IMR-90 (cell line): ENCODE data around the gene ZNF599. TPM values are rescaled to one million over a fixed set of nuclear protein-coding genes. Genes with fewer than 3 reads are reported as not detected.

Experiments used
- ATAC-seq: fragments of 200-7000 bp; cut with Tn5 transposase; 2 replicates; pipeline ENCODE4 v1.9.1; 2020; ENCODE audit warnings: low read depth, mild to moderate bottlenecking, moderate library complexity
- BruUV-seq: library from RNA; stranded (reverse); fragments of 400-500 nt; replicated peaks from 2 replicates; lab custom pipeline; 2021; lab: Mats Ljungman, UMichigan
- CTCF ChIA-PET: fragments of 300-600 bp; formaldehyde crosslinking; extraction: SDS; loops from one replicate; lab custom pipeline; 2021; ENCODE audit warnings: antibody characterized with exemption; lab: Yijun Ruan, JAX
- POLR2A ChIA-PET: fragments of 300-600 bp; sonication (Branson Sonifier 250); formaldehyde crosslinking; loops from one replicate; lab custom pipeline; 2022; ENCODE audit warnings: antibody characterized with exemption; ENCODE audit not compliant: unreplicated experiment; lab: Charles Lee
- DNase-seq: peaks from one replicate; pipeline ENCODE4 v3.0.0; 2013
- H2AFZ ChIP-seq: replicated peaks from 2 replicates; pipeline ENCODE3; 2013; ENCODE audit warnings: low read length, mild to moderate bottlenecking; ENCODE audit not compliant: poor library complexity
- H2AK5ac ChIP-seq: 2 replicates; pipeline ENCODE4 v1.6.1; 2013; ENCODE audit warnings: low read depth, low read length, inconsistent platforms
- H2AK9ac ChIP-seq: replicated peaks from 2 replicates; pipeline ENCODE3; 2013; ENCODE audit warnings: mild to moderate bottlenecking, low read depth, low read length, moderate library complexity; ENCODE audit not compliant: poor library complexity
- H2BK120ac ChIP-seq: 2 replicates; pipeline ENCODE4 v1.6.1; 2013; ENCODE audit warnings: low read depth, low read length, inconsistent platforms
- H2BK15ac ChIP-seq: 3 replicates; pipeline ENCODE4 v1.6.1; 2013; ENCODE audit warnings: low read depth, low read length, inconsistent platforms
- H2BK20ac ChIP-seq: 2 replicates; pipeline ENCODE4 v1.6.1; 2013; ENCODE audit warnings: low read depth, mild to moderate bottlenecking, inconsistent platforms, low read length, moderate library complexity
- H2BK5ac ChIP-seq: 2 replicates; pipeline ENCODE4 v1.6.1; 2013; ENCODE audit warnings: mild to moderate bottlenecking, low read depth, low read length, inconsistent platforms; ENCODE audit not compliant: poor library complexity, severe bottlenecking
- H3K14ac ChIP-seq: replicated peaks from 2 replicates; pipeline ENCODE4 v1.6.1; 2013; ENCODE audit warnings: low read depth, low read length, inconsistent platforms
- H3K18ac ChIP-seq: 2 replicates; pipeline ENCODE4 v1.6.1; 2013; ENCODE audit warnings: low read depth, low read length, control low read depth
- H3K23ac ChIP-seq: 2 replicates; pipeline ENCODE4 v1.6.1; 2013; ENCODE audit warnings: low read depth, low read length, inconsistent platforms
- H3K27ac ChIP-seq: 2 replicates; pipeline ENCODE4 v1.5.1; 2013; ENCODE audit warnings: mild to moderate bottlenecking, control low read depth, low read length; ENCODE audit not compliant: insufficient read depth
- H3K27me3 ChIP-seq: 2 replicates; pipeline ENCODE4 v1.6.1; 2013; ENCODE audit warnings: low read length; ENCODE audit not compliant: control insufficient read depth, insufficient read depth
- H3K36me3 ChIP-seq: 2 replicates; pipeline ENCODE4 v1.6.1; 2013; ENCODE audit warnings: low read length, mixed read lengths; ENCODE audit not compliant: control insufficient read depth, insufficient read depth
- H3K4ac ChIP-seq: 2 replicates; pipeline ENCODE4 v1.6.1; 2013; ENCODE audit warnings: low read depth, low read length, inconsistent platforms
- H3K4me1 ChIP-seq: 2 replicates; pipeline ENCODE4 v1.6.1; 2013; ENCODE audit warnings: low read length, mixed read lengths; ENCODE audit not compliant: control insufficient read depth, insufficient read depth
- H3K4me2 ChIP-seq: 2 replicates; pipeline ENCODE4 v1.6.1; 2013; ENCODE audit warnings: low read depth, mild to moderate bottlenecking, control low read depth, low read length, moderate library complexity
- H3K4me3 ChIP-seq: 2 replicates; pipeline ENCODE4 v1.5.1; 2013; ENCODE audit warnings: low read depth, mild to moderate bottlenecking, control low read depth, low read length, moderate library complexity; ENCODE audit not compliant: insufficient read depth
- H3K56ac ChIP-seq: 2 replicates; pipeline ENCODE4 v1.6.1; 2013; ENCODE audit warnings: low read length, inconsistent platforms; ENCODE audit not compliant: insufficient read depth; ENCODE audit errors: extremely low read depth
- H3K79me1 ChIP-seq, 2 experiments: 2 replicates each; pipeline ENCODE4 v1.6.1; 2013; ENCODE audit warnings: low read length in 2 of 2, inconsistent platforms in 1 of 2, low read depth in 1 of 2
- H3K9ac ChIP-seq: 2 replicates; pipeline ENCODE4 v1.6.1; 2013; ENCODE audit warnings: low read depth, low read length, control low read depth
- H3K9me1 ChIP-seq: 2 replicates; pipeline ENCODE4 v1.6.1; 2013; ENCODE audit warnings: low read length, inconsistent platforms; ENCODE audit not compliant: insufficient read depth
- H3K9me3 ChIP-seq: 2 replicates; pipeline ENCODE4 v1.6.1; 2013; ENCODE audit warnings: low read length; ENCODE audit not compliant: control insufficient read depth, insufficient read depth
- H4K20me1 ChIP-seq: 2 replicates; pipeline ENCODE4 v1.6.1; 2013; ENCODE audit warnings: low read length, inconsistent platforms; ENCODE audit not compliant: insufficient read depth
- H4K5ac ChIP-seq: 2 replicates; pipeline ENCODE4 v1.6.1; 2013; ENCODE audit warnings: mild to moderate bottlenecking, low read depth, low read length, control low read depth
- H4K8ac ChIP-seq, 2 experiments: 2 replicates each; pipeline ENCODE4 v1.6.1; 2013; ENCODE audit warnings: low read depth in 2 of 2, low read length in 2 of 2, control low read depth in 1 of 2, inconsistent platforms in 1 of 2
- H4K91ac ChIP-seq: 2 replicates; pipeline ENCODE4 v1.6.1; 2013; ENCODE audit warnings: low read depth, low read length, inconsistent platforms; ENCODE audit not compliant: insufficient read depth
- BHLHE40 ChIP-seq: fragments of 150-350 bp; IDR thresholded peaks from 2 replicates; pipeline ENCODE4 v1.6.1; 2016; ENCODE audit warnings: mild to moderate bottlenecking, low read depth, low read length
- CEBPB ChIP-seq: IDR thresholded peaks from 2 replicates; pipeline ENCODE4 v1.6.1; 2012; ENCODE audit warnings: low read depth, low read length, improper control_type of control experiment
- CHD1 ChIP-seq: IDR thresholded peaks from 2 replicates; pipeline ENCODE4 v1.6.1; 2012; ENCODE audit warnings: low read depth, low read length, improper control_type of control experiment
- CTCF ChIP-seq: conservative IDR thresholded peaks from 2 replicates; pipeline ENCODE4 v1.5.1; 2012; ENCODE audit warnings: mild to moderate bottlenecking, low read depth, low read length, improper control_type of control experiment
- ELK1 ChIP-seq: fragments of 150-350 bp; IDR thresholded peaks from 2 replicates; pipeline ENCODE4 v1.6.1; 2016; ENCODE audit warnings: low read depth, mild to moderate bottlenecking, low read length, moderate library complexity, borderline replicate concordance
- MAFK ChIP-seq: IDR thresholded peaks from 2 replicates; pipeline ENCODE4 v1.6.1; 2012; ENCODE audit warnings: low read depth, low read length, improper control_type of control experiment
- MAZ ChIP-seq: IDR thresholded peaks from 2 replicates; pipeline ENCODE4 v1.6.1; 2012; ENCODE audit warnings: low read depth, mild to moderate bottlenecking, low read length, improper control_type of control experiment, moderate library complexity, borderline replicate concordance
- MXI1 ChIP-seq: IDR thresholded peaks from 2 replicates; pipeline ENCODE4 v1.6.1; 2012; ENCODE audit warnings: low read depth, mild to moderate bottlenecking, low read length, moderate library complexity, borderline replicate concordance
- NFE2L2 ChIP-seq: fragments of 150-350 bp; IDR thresholded peaks from 2 replicates; pipeline ENCODE4 v1.6.1; 2016; ENCODE audit warnings: low read depth, mild to moderate bottlenecking, low read length
- POLR2A ChIP-seq: IDR thresholded peaks from 2 replicates; pipeline ENCODE4 v1.6.1; 2012; ENCODE audit warnings: mild to moderate bottlenecking, low read depth, low read length
- RCOR1 ChIP-seq: IDR thresholded peaks from 2 replicates; pipeline ENCODE4 v1.6.1; 2012; ENCODE audit warnings: mild to moderate bottlenecking, low read length, improper control_type of control experiment; ENCODE audit not compliant: insufficient replicate concordance
- SMC3 ChIP-seq: fragments of 150-350 bp; IDR thresholded peaks from 2 replicates; pipeline ENCODE4 v1.6.1; 2016; ENCODE audit warnings: low read depth, mild to moderate bottlenecking, antibody characterized with exemption, low read length, moderate library complexity
- WGBS, 2 experiments: methylation state at CpG; one replicate each; pipeline versions ENCODE4 v1.1.5 to v1.1.7; 2013; ENCODE audit warnings: missing lambda C conversion rate in 2 of 2; ENCODE audit not compliant: insufficient read length in 1 of 2; ENCODE audit errors: extremely low coverage in 2 of 2; 5-methylcytosine and 5-hydroxymethylcytosine counted together
- dilution Hi-C: fragments of 300-500 bp; cut with HindIII; formaldehyde crosslinking; loops from one replicate; pipeline ENCODE4 v1.14.3; 2018; ENCODE audit warnings: low sequenced_read_pairs; ENCODE audit not compliant: unreplicated experiment
- in situ Hi-C: fragments of 300-500 bp; cut with MboI; formaldehyde crosslinking; loops from 3 replicates; pipeline ENCODE4 v1.14.3; 2019; ENCODE audit warnings: low sequenced_read_pairs, inconsistent platforms, mixed read lengths
- intact Hi-C: fragments of 100-400 bp; cut with micrococcal nuclease; formaldehyde crosslinking; loops from 2 replicates; pipeline ENCODE4 v1.10.0; 2022
- polyA plus RNA-seq, 3 experiments: library from polyadenylated mRNA; depleted of rRNA; stranded (reverse); fragments of >200 nt; gene quantifications; 2 replicates each; pipeline ENCODE4 v1.2.3, GENCODE V29; 2012; ENCODE audit warnings: low replicate concordance in 1 of 3
- total RNA-seq: library from RNA; depleted of rRNA; stranded (reverse); fragments of >200 nt; gene quantifications from 2 replicates; pipeline ENCODE4 v1.2.3, GENCODE V29; 2012

Gene ZNF599
- total and polyA plus RNA-seq, 2 of the 4 experiments (the other 2 are of a cell fraction), result 3.4 to 5.9 TPM

GRCh38 chr19:34794066-34794960 lies 21.3 kb upstream of the ZNF599 start:
- H3K27me3 ChIP-seq, result no peaks in the 10 kb centered on the region
- DNase-seq (no peak), ATAC-seq (no peak)
- BruUV-seq, result no TSS peak
- no peak overlapping the region for H2BK15ac ChIP-seq
- no peaks in the 10 kb centered on the region for H3K4me1 ChIP-seq
- no peak for TF ChIP-seq CEBPB
- TF ChIP-seq BHLHE40, result no peak
- no peak for TF ChIP-seq MAFK
- no peak for TF ChIP-seq CTCF
- TF ChIP-seq MXI1, result no peak
- TF ChIP-seq ELK1, result no peak
- TF ChIP-seq POLR2A, result no peak
- TF ChIP-seq MAZ, result no peak
- TF ChIP-seq NFE2L2, result no peak
- no peak for TF ChIP-seq RCOR1
- TF ChIP-seq SMC3, result no peak
- TF ChIP-seq CHD1, result no peak
- H2BK5ac ChIP-seq, result no peak overlapping the region
- no peak overlapping the region for H2AK5ac ChIP-seq
- no peak overlapping the region for H3K9ac ChIP-seq
- intact Hi-C loops, result no loop called here
- H3K4me2 ChIP-seq, result no peak overlapping the region
- in situ Hi-C loops, result no loop called here
- ChIA-PET POLR2A (no interaction called here), CTCF (no interaction called here)
- no peak overlapping the region for H3K27ac ChIP-seq
- no peak overlapping the region for H3K4me3 ChIP-seq
- no peak overlapping the region for H3K18ac ChIP-seq
- H3K56ac ChIP-seq, result no peak overlapping the region
- dilution Hi-C loops, result no loop called here
- no peaks in the 10 kb centered on the region for H3K9me3 ChIP-seq
- H3K36me3 ChIP-seq, result no peaks in the 10 kb centered on the region
- no peaks in the 10 kb centered on the region for H3K79me1 ChIP-seq
- H2BK120ac ChIP-seq, result no peak overlapping the region
- no peak overlapping the region for H3K4ac ChIP-seq
- H2BK20ac ChIP-seq, result no peak overlapping the region
- H4K91ac ChIP-seq, result no peak overlapping the region
- H2AFZ ChIP-seq, result peak overlapping the region; percentile 60
- no peaks in the 10 kb centered on the region for H3K9me1 ChIP-seq
- H4K5ac ChIP-seq, result peak overlapping the region; percentile 76; the same call in 1 of the 2 replicates
- no peaks in the 10 kb centered on the region for H4K20me1 ChIP-seq
- H3K14ac ChIP-seq, result no peak overlapping the region
- H2AK9ac ChIP-seq, result no peak overlapping the region
- peak overlapping the region in 1 of 2 experiments; percentile 51; a peak in 2 of 4 replicates for H4K8ac ChIP-seq
- no peak overlapping the region for H3K23ac ChIP-seq
- no CpG with 5 or more reads among the region's 9 CpGs for WGBS, 2 experiments
